Endothelial cell of umbilical vein (primary cell): ENCODE results near the gene TCP11. TPM values are rescaled to one million over a fixed set of nuclear protein-coding genes. Genes with fewer than 3 reads are reported as not detected.
"Not testable (repeated sequence)": the region's sequence is repeated elsewhere in the genome, so short reads cannot be mapped to it uniquely, and the experiment has no call there.

Experiments used
- BruUV-seq: library from RNA; stranded (reverse); fragments of 400-500 nt; replicated peaks from 2 replicates; lab custom pipeline; 2021; lab: Mats Ljungman, UMichigan
- CTCF ChIA-PET: fragments of 300-600, 350-600 bp; sonication (Branson Sonifier 250); formaldehyde crosslinking; loops from one replicate; lab custom pipeline; 2021; ENCODE audit warnings: antibody characterized with exemption, inconsistent platforms; lab: Charles Lee
- POLR2A ChIA-PET: fragments of 300-600, 350-600 bp; sonication (Branson Sonifier 250); formaldehyde crosslinking; loops from one replicate; lab custom pipeline; 2021; ENCODE audit warnings: antibody characterized with exemption, inconsistent platforms; lab: Charles Lee
- DNase-seq: peaks from one replicate; pipeline ENCODE4 v3.0.0-alpha.2; 2011; ENCODE audit warnings: low read depth, low spot score
- FAIRE-seq: peaks from 2 replicates; lab custom pipeline; 2011; peaks lifted over from hg19 to GRCh38; lab: Jason Lieb, UNC
- H2AFZ ChIP-seq: 2 replicates; pipeline ENCODE4 v1.6.0; 2012; ENCODE audit warnings: low read depth, low read length, control low read depth, inconsistent platforms
- H3K27ac ChIP-seq: 2 replicates; pipeline ENCODE4 v1.5.1; 2011; ENCODE audit warnings: low read depth, mild to moderate bottlenecking, control low read depth, low read length, moderate library complexity; ENCODE audit not compliant: insufficient read depth
- H3K27me3 ChIP-seq, 2 experiments: 2 replicates each; pipeline versions ENCODE4 v1.6.0 to v1.6.1; 2011; ENCODE audit warnings: low read length in 2 of 2, mixed read lengths in 1 of 2; ENCODE audit not compliant: control insufficient read depth in 2 of 2, insufficient read depth in 2 of 2
- H3K36me3 ChIP-seq, 2 experiments: 2 replicates in 1 of 2; 3 replicates in 1 of 2; pipeline ENCODE4 v1.5.1; 2011; ENCODE audit warnings: low read length in 2 of 2, mild to moderate bottlenecking in 1 of 2, moderate library complexity in 1 of 2; ENCODE audit not compliant: control insufficient read depth in 2 of 2, insufficient read depth in 2 of 2; ENCODE audit errors: extremely low read depth in 1 of 2
- H3K4me1 ChIP-seq: 3 replicates; pipeline ENCODE4 v1.5.1; 2011; ENCODE audit warnings: mild to moderate bottlenecking, low read length; ENCODE audit not compliant: control insufficient read depth, insufficient read depth; ENCODE audit errors: extremely low read depth
- H3K4me2 ChIP-seq: 2 replicates; pipeline ENCODE4 v1.6.1; 2011; ENCODE audit warnings: low read length, control low read depth, mixed read lengths; ENCODE audit not compliant: insufficient read depth
- H3K4me3 ChIP-seq, 3 experiments: fragments of 200-600 bp in 1 of 3; sonication (generic), shearing (Covaris generic) in 1 of 3; replicated peaks in 1 of 3; 2 replicates each; pipeline ENCODE4 v1.5.1; 2011 to 2016; ENCODE audit warnings: control low read depth in 3 of 3, low read length in 3 of 3, mild to moderate bottlenecking in 2 of 3, inconsistent platforms in 1 of 3, low read depth in 1 of 3, moderate library complexity in 1 of 3; ENCODE audit not compliant: insufficient read depth in 1 of 3
- H3K79me2 ChIP-seq: 2 replicates; pipeline ENCODE4 v1.6.0; 2012; ENCODE audit warnings: low read length, inconsistent platforms; ENCODE audit not compliant: control insufficient read depth, insufficient read depth
- H3K9ac ChIP-seq: replicated peaks from 2 replicates; pipeline ENCODE3; 2011; ENCODE audit warnings: low read length, control low read depth; ENCODE audit not compliant: insufficient read depth; ENCODE audit errors: extremely low read depth
- H3K9me1 ChIP-seq: replicated peaks from 3 replicates; pipeline ENCODE4 v1.6.0; 2011; ENCODE audit warnings: mild to moderate bottlenecking, low read length; ENCODE audit not compliant: control insufficient read depth, insufficient read depth; ENCODE audit errors: extremely low read depth
- H3K9me3 ChIP-seq: replicated peaks from 2 replicates; pipeline ENCODE4 v1.5.1; 2012; ENCODE audit warnings: low read length, inconsistent platforms; ENCODE audit not compliant: control insufficient read depth, insufficient read depth
- H4K20me1 ChIP-seq: replicated peaks from 2 replicates; pipeline ENCODE3; 2011; ENCODE audit warnings: mild to moderate bottlenecking, low read length; ENCODE audit not compliant: control insufficient read depth, insufficient read depth; ENCODE audit errors: extremely low read depth
- CTCF ChIP-seq, 2 donors: IDR thresholded peaks; 1 replicate in 1 of 2; 2 replicates in 1 of 2; pipeline ENCODE4 v1.5.1; 2011; ENCODE audit warnings: low read length in 2 of 2, mild to moderate bottlenecking in 2 of 2, moderate library complexity in 2 of 2, control low read depth in 1 of 2, inconsistent platforms in 1 of 2, low read depth in 1 of 2; ENCODE audit not compliant: insufficient read depth in 1 of 2; ENCODE audit errors: extremely low read depth in 1 of 2
- EZH2 ChIP-seq: IDR thresholded peaks from 2 replicates; pipeline ENCODE4 v1.6.1; 2012; ENCODE audit warnings: borderline replicate concordance, low read depth, mild to moderate bottlenecking, moderate library complexity, low read length, inconsistent platforms; ENCODE audit not compliant: severe bottlenecking
- FOS ChIP-seq: IDR thresholded peaks from 2 replicates; pipeline ENCODE4 v1.6.1; 2011; ENCODE audit warnings: mild to moderate bottlenecking, low read length, moderate library complexity, borderline replicate concordance; ENCODE audit not compliant: insufficient read depth
- GATA2 ChIP-seq: IDR thresholded peaks from 2 replicates; pipeline ENCODE4 v1.7.0; 2011; ENCODE audit warnings: low read depth, mild to moderate bottlenecking, moderate library complexity, mixed read lengths, low read length; ENCODE audit not compliant: insufficient read length, insufficient read depth
- JUN ChIP-seq: IDR thresholded peaks from 2 replicates; pipeline ENCODE4 v1.6.1; 2011; ENCODE audit warnings: borderline replicate concordance, low read depth; ENCODE audit not compliant: insufficient read length, insufficient read depth
- MAX ChIP-seq: IDR thresholded peaks from 2 replicates; pipeline ENCODE4 v1.6.1; 2011; ENCODE audit not compliant: insufficient read depth, insufficient read length
- MYC ChIP-seq: IDR thresholded peaks from one replicate; pipeline ENCODE4 v1.6.1; 2011; ENCODE audit warnings: mild to moderate bottlenecking, low read depth, low read length
- POLR2A ChIP-seq: IDR thresholded peaks from 2 replicates; pipeline ENCODE4 v1.6.1; 2012; ENCODE audit warnings: low read depth, mild to moderate bottlenecking, control low read depth, low read length
- POLR2AphosphoS5 ChIP-seq: IDR thresholded peaks from 2 replicates; pipeline ENCODE4 v1.6.1; 2012; ENCODE audit warnings: low read depth, mild to moderate bottlenecking, control low read depth, low read length, moderate library complexity; ENCODE audit not compliant: insufficient read depth
- dilution Hi-C: fragments of 300-500 bp; cut with MboI; formaldehyde crosslinking; loops from one replicate; pipeline ENCODE4 v1.15.0; 2019; ENCODE audit warnings: low sequenced_read_pairs; ENCODE audit not compliant: extremely low pct_ligation_motif_present
- intact Hi-C: fragments of 100-400 bp; cut with micrococcal nuclease; formaldehyde crosslinking; loops from one replicate; pipeline ENCODE4 v1.10.0; 2022
- polyA plus RNA-seq, 4 experiments: library from polyadenylated mRNA; depleted of rRNA in 3 of 4; stranded (reverse) in 3 of 4; unstranded in 1 of 4; fragments of >200 nt; gene quantifications; 2 replicates each; pipeline versions ENCODE4 v1.2.1 to v1.2.3, GENCODE V29; 2011 to 2012; ENCODE audit warnings: missing spikeins in 1 of 4
- total RNA-seq: library from RNA; stranded (reverse); gene quantifications from 2 replicates; pipeline ENCODE4 v1.2.3, GENCODE V29; 2021

The TCP11 gene
- total and polyA plus RNA-seq, 2 donors (not counting 3 experiments of a cell fraction or from before 2014, with no cell fraction given) = 0.18 TPM; not detected in 1

DNA sequence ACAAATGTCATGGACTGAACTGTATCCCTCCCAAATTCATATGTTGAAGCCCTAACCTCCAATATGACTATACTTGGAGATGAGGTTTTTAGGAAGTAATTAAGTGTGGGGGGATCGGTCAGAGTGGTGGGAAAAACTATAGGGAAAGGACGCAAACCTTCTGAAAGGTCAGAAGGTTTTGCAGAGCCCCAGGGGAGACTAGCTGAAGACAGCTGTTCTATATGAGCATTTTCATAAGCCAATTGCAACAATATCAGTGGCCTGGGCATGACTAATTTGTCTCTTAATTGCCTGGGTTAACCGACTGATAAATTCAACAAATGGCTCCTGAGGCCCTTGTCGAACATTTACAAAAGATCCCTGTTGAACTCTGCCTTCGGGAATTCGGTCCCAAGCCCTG is 35.1 kb downstream of the TCP11 start:
- DNase-seq, H3K4me2 ChIP-seq, H3K4me3 ChIP-seq, H3K27me3 ChIP-seq, H3K36me3 ChIP-seq, H3K79me2 ChIP-seq, H2AFZ ChIP-seq, dilution Hi-C loops, POLR2A ChIA-PET, H3K4me1 ChIP-seq, H3K27ac ChIP-seq, H3K9ac ChIP-seq, H3K9me1 ChIP-seq, intact Hi-C loops, BruUV-seq, FAIRE-seq, H4K20me1 ChIP-seq, H3K9me3 ChIP-seq: not testable (repeated sequence)
- CTCF ChIA-PET = interaction anchor here (1.2 kb wide), 1 partner anchor 9 kb away, joined by 3 read pairs; no protein-coding TSS in a partner anchor

GRCh38 chr6:35105078-35105477 is 36.1 kb downstream of the TCP11 start:
- no peaks in the 10 kb centered on the region for H4K20me1 ChIP-seq
- POLR2A ChIA-PET = no interaction called here
- H3K79me2 ChIP-seq = no peaks in the 10 kb centered on the region
- no peak overlapping the region for H3K4me2 ChIP-seq
- no peak overlapping the region for H2AFZ ChIP-seq
- no peak overlapping the region for H3K4me3 ChIP-seq
- DNase-seq = no peak
- H3K27me3 ChIP-seq = no peaks in the 10 kb centered on the region
- no peak overlapping the region for H3K9ac ChIP-seq
- H3K9me1 ChIP-seq = no peaks in the 10 kb centered on the region
- H3K36me3 ChIP-seq = no peaks in the 10 kb centered on the region
- H3K4me1 ChIP-seq = no peaks in the 10 kb centered on the region
- TF ChIP-seq CTCF (IDR thresholded peaks at IDR 0.05; ENCODE audit: extremely low read depth in 1 of 2, insufficient read depth in 1 of 2, low read depth in 1 of 2, low read length in 2 of 2) (no peak), EZH2 (no peak), POLR2A (no peak), FOS (no peak), MAX (no peak), GATA2 (no peak), JUN (no peak), MYC (no peak), POLR2AphosphoS5 (no peak)
- FAIRE-seq = no peak
- CTCF ChIA-PET = interaction anchor here (1.2 kb wide), 1 partner anchor 10 kb away, joined by 3 read pairs; no protein-coding TSS in a partner anchor
- intact Hi-C loops (no loop called here), dilution Hi-C loops (no loop called here)
- BruUV-seq = no TSS peak
- no peaks in the 10 kb centered on the region for H3K9me3 ChIP-seq
- no peak overlapping the region for H3K27ac ChIP-seq
